HG03196 (cell line): Measurements from ENCODE around the gene ZNF878.

Source experiments
- ATAC-seq: cut with Tn5 transposase; IDR thresholded peaks from one replicate; pipeline ENCODE4 v1.9.1; 2021; ENCODE audit not compliant: unreplicated experiment

The ZNF878 gene

DNA sequence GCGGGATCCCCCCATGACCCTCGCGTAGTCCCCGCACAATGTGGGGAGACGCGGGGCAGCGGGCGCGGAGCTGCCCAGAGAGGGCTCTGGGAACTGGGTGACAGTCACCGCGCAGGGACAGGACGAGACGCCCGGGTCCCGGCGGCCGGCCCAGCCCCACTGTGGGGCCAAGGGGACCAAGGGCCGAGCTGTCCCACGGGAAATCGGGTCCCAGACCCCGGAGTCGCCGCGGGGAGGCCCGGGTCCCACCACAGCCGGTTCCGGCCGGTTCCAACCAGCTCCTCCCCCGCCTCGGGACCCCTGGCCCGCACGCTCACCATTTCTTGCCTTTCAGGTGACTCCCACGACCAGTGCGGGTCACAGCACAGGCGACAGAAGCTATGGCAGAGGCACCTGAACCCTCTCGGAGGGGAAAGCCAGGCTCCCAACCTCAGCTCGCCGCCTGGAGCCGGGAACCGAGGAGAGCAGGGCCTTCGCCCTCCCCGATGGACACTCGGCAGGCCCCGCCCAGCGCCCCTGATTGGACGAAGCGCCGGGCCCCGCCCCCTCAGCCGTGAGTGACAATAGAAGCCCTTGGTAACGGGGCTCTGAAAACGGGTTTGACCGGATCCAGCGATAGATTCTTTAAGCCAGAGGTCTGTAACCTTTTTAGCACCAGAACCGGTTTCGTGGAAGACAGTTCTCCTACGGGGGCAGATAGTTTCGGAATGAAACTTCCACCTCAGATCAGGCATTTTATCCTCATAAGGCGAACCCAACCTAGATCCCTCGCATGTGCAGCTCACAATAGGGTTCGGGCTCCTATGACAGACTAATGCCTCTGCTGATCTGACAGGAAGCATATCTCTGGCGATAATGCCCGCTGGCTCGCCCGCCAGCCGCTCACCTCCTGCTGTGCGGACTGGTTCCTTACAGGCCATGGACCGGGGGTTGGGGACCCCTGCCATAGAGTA, 17.3 kb downstream of the ZNF878 start, which contains the start of gene ZNF433:
Gene ZNF433 (minus strand): TSS at position 460 of the 953 bp plus-strand sequence. CDS start 140 bp downstream, at position 320.
- ATAC-seq = peak; percentile 92

GRCh38 chr19:12034620-12035019, 18.1 kb downstream of the ZNF878 start:
- ATAC-seq = no peak

- no peak for ATAC-seq
These were observed 18.6 kb downstream of the ZNF878 start for GRCh38 chr19:12034198-12034597.

GRCh38 chr19:12015753-12016116, 37.0 kb downstream of the ZNF878 start:
- no peak for ATAC-seq

GRCh38 chr19:12015015-12015752, 37.6 kb downstream of the ZNF878 start:
- ATAC-seq = no peak

GRCh38 chr19:12000152-12000981, 52.4 kb downstream of the ZNF878 start:
- ATAC-seq = no peak

DNA sequence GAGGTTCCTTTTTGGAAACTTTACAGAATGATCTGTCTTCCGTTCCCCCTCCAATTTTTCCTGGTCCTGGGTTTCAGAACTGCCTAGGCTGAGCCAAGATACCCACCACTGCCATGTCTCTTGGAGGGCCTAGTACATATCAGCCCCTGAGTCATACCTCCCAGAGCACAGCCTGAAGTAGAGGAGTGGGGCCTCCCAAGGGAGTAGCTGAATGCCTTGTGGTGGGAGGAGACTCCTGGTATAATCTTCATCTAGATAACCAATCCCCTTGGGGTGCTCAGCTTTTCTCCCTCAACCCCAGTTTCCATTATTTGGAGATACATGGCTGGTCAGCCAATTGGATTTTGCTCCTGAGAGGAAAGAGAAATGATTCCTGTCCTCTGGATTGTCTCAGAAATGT, 57.6 kb downstream of the ZNF878 start:
- ATAC-seq = no peak
